Skin epidermis (tissue), 12 donors: ENCODE measurements around the gene DPP9.

Experiments
- H3K27ac ChIP-seq, 21 experiments: fragments of 200-600 bp; sonication (generic) in 11 of 21; one replicate each; pipeline ENCODE4 v1.5.0; 2020; ENCODE audit warnings: mild to moderate bottlenecking in 3 of 21, inconsistent platforms in 2 of 21, moderate library complexity in 2 of 21
- H3K4me3 ChIP-seq, 7 experiments: fragments of 200-600 bp; sonication (generic) in 2 of 7; one replicate each; pipeline ENCODE4 v1.5.0; 2020; ENCODE audit warnings: inconsistent platforms in 2 of 7, mild to moderate bottlenecking in 2 of 7, moderate library complexity in 1 of 7

The DPP9 gene

GRCh38 chr19:4713384-4713951 is 10.2 kb downstream of the DPP9 start:
- H3K4me3 ChIP-seq = no peak overlapping the region
- peak overlapping the region in 20 of 21 experiments; percentile 37 to 90 (median 75) for H3K27ac ChIP-seq

- peak overlapping the region in 20 of 21 experiments; percentile 10 to 90 (median 74) for H3K27ac ChIP-seq
- no peak overlapping the region for H3K4me3 ChIP-seq
Observed at GRCh38 chr19:4712771-4713170, 10.9 kb downstream of the DPP9 start.

DNA sequence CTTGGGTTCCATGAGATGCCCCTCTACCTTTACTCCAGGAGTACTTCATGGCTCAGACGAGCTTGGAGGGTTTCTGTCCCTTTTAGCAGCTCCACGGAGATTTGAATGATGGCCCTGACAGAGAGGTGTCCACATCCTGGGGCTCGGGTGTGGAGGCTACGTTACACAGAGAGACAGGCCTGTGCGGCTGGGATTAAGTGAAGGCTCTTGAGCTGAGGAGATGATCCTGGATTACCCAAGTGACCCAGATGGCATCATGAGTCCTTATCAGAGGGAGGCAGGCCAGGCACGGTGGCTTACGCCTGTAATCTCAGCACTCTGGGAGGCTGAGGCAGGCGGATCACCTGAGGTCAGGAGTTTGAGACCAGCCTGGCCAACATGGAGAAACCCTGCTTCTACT is 12.4 kb downstream of the DPP9 start:
- Histone ChIP-seq H3K27ac (peak overlapping the region in 4 of 21 experiments; percentile 8 to 26 (median 21)), H3K4me3 (no peak overlapping the region)

- peak overlapping the region in 12 of 21 experiments; percentile 2 to 60 (median 20) for H3K27ac ChIP-seq
- H3K4me3 ChIP-seq = no peak overlapping the region
Observed at GRCh38 chr19:4710281-4710600, 13.4 kb downstream of the DPP9 start.

- H3K27ac ChIP-seq = peak overlapping the region in 13 of 21 experiments; percentile 2 to 60 (median 29)
- H3K4me3 ChIP-seq = no peak overlapping the region
Observed at GRCh38 chr19:4709440-4710280, 14.0 kb downstream of the DPP9 start.

- Histone ChIP-seq H3K4me3 (no peak overlapping the region), H3K27ac (peak overlapping the region in 6 of 21 experiments; percentile 0 to 40 (median 26))
Observed at GRCh38 chr19:4707956-4708650, 15.5 kb downstream of the DPP9 start.

DNA sequence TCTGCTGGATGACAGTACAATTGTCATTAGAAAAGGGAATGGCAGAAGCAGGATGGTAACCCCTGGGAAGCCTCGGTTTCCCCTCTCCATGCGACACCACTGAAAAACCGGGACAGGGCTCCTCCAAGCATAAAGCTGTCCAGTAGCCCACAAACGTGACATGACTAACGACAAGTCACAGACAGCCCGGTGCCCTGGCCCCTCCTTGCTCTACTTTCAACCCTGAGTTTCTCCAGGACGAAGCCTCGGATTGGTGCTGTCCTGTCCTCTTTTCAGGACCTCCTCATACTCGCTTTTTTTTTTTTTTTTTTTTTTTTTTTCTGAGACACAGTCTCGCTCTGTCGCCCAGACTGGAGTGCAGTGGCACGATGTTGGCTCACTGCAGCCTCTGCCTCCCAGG is 16.3 kb downstream of the DPP9 start:
- Histone ChIP-seq H3K27ac (peak overlapping the region in 3 of 21 experiments; percentile 0 to 38 (median 28)), H3K4me3 (no peak overlapping the region)

GRCh38 chr19:4705413-4706131 is 18.1 kb downstream of the DPP9 start:
- Histone ChIP-seq H3K4me3 (no peak overlapping the region), H3K27ac (peak overlapping the region in 4 of 21 experiments; percentile 9 to 58 (median 36))

- peak overlapping the region in 1 of 21 experiments; percentile 15 for H3K27ac ChIP-seq
- H3K4me3 ChIP-seq = no peak overlapping the region
Observed at GRCh38 chr19:4704317-4704673, 19.3 kb downstream of the DPP9 start.

DNA sequence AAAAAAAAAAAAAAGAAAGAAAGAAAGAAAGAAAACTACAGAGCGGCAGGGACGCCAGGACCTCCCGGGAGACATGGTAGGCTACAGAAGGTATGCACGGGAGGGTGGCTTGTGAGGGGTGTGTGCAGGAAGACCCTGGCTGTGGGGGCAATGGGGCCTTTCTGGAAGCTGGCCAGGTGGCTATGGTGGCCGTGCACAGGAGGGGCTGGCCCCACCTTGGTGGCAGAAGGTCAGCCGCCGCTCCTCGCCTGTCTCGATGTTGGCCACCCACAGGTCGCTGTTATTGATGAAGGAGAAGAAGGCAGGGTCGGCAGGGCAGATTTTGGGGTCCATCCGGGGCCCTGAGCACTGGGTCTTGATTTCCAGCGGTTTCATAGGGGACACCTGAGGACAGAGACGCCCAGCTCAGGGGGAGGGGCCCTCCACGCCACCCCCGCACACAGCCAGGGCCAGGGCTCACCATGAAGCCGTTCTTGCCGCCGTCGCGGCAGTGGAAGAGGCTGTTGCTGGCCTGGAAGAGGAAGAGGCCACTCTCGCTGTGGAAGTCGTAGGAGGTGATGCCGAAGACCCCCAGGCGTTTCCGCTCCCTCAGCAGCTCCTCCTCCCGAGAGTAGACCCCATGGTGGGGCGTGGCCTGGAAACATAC is 19.8 kb downstream of the DPP9 start:
- Histone ChIP-seq H3K4me3 (no peak overlapping the region), H3K27ac (no peak overlapping the region)

DNA sequence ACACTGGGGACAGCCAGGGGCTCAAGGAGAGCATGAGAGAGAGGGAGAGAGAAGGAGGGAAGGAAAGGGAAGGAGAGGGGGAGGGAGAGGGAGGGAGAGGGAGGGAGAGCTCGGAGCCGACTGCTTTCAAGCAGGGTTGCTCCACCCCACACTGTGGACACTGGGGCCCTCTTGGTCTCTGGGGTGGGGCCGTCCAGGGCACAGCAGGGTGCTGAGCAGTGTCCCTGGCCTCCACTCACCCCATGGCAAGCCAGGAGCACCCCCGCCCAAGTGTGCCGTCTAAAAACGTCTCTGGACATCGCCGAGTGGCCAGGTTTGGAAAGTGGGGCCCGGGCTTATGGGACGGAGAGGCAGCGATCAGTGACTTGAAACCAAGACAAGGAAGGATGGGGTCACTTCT is 20.9 kb downstream of the DPP9 start:
- Histone ChIP-seq H3K27ac (no peak overlapping the region), H3K4me3 (no peak overlapping the region)

DNA sequence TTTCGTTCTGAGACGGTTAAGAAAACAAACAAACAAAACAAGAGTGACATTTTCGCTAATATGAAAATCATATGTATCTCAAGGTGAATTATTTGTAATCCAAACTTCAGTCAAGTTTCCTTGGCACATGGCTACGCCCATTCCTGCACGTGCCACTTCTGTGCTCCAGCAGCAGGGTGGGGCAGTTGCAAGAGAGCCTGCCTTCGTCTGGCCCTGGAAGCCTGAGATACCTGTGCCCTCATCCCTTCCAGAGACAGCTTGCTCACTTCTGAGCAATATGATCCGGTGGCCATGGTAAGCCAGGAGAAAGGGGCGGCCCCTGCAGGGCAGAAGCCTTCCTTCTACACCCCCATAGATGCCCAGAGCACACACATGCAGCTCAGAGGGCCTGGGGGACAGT is 22.1 kb downstream of the DPP9 start:
- H3K4me3 ChIP-seq = no peak overlapping the region

DNA sequence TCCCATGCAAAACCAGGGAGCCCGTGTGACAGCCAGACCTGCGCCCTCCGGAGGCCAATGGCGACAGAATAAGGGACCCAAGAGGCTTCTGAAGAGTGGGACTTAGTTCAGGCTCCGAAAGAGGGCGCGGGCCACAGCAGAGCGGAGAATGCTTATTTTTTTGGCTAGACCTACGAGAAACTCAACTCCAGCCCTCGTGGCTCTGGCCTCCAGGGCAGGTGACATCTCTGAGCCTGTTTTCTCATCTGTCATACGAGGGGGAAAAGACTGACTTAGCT is 23.0 kb downstream of the DPP9 start:
- Histone ChIP-seq H3K27ac (peak overlapping the region in 4 of 21 experiments; percentile 21 to 74 (median 52)), H3K4me3 (no peak overlapping the region)

More for the DNA sequence above, 22.1 kb downstream of the DPP9 start:
- peak overlapping the region in 2 of 21 experiments; percentile 2 to 74 for H3K27ac ChIP-seq

DNA sequence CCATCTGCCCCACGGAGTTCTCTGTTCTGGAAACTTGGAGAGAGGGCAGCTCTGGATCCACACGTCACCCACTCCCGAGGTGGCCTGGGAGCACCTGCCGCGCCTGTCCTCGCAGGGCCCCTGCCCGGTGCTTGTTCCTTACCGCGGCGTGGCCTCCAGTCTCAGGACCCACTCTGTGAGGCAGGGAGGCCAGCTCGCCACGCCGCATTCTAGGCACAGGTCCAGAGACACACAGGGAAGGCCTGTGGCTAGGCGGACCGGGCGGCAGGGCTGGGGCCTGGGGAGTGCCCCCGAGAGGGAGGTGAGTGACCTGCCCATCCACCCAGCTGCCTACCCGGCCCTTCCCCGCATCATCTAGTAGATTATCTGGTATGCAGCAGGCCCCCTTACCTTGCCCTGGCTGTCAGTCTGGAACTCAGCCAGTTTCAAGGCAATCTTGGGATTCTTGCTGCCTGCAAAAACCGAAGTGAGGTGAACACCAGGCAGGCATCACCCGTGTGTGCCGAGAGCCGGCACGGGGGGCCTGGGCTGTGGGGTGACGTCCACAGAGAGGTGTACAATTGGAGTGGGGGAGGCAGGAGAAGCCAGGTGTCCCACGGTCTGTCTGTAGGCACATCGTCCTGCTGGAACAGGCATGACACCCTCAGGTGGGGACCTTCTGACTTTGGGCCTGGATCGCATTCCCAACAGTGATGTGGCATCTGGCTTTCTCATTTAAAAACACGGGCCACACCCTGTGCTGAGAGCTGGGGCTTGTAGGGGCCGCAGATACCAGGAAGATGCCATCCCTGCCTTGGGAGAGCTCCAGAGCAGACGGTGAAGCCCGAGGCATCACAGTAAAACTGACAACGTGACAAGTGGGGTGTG is 23.6 kb downstream of the DPP9 start:
- H3K4me3 ChIP-seq = no peak overlapping the region

GRCh38 chr19:4697304-4697703 is 26.3 kb downstream of the DPP9 start:
- no peak overlapping the region for H3K4me3 ChIP-seq
- H3K27ac ChIP-seq = peak overlapping the region in 6 of 21 experiments; percentile 3 to 82 (median 40)

More for the DNA sequence above, 23.6 kb downstream of the DPP9 start:
- H3K27ac ChIP-seq = peak overlapping the region in 12 of 21 experiments; percentile 8 to 81 (median 67)

DNA sequence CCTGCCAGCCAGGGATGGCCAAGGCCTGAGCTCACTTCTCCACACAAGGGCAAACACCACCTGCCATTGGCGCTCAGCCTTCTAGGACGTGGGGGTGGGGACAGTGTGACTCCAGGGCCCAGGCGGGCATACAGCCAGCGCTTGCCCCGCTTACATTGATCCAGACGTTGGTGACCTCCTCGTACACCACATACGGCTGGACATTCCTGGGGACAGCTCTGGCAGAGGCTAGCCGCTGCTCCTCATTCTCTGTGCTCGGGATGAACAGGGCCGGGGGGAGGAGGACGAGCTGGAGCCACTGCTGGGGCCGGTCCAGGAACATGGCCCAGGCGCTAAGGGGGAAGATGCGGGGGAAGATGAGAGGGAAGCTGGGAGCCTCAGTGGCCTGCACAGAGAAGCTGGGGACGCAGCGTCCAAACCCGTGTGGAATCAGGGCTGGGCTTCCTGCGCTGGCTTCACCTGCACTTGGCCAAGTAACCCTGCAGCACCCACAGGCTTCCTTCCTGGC is 28.4 kb downstream of the DPP9 start:
- Histone ChIP-seq H3K27ac (peak overlapping the region in 16 of 21 experiments; percentile 39 to 86 (median 71)), H3K4me3 (no peak overlapping the region)

DNA sequence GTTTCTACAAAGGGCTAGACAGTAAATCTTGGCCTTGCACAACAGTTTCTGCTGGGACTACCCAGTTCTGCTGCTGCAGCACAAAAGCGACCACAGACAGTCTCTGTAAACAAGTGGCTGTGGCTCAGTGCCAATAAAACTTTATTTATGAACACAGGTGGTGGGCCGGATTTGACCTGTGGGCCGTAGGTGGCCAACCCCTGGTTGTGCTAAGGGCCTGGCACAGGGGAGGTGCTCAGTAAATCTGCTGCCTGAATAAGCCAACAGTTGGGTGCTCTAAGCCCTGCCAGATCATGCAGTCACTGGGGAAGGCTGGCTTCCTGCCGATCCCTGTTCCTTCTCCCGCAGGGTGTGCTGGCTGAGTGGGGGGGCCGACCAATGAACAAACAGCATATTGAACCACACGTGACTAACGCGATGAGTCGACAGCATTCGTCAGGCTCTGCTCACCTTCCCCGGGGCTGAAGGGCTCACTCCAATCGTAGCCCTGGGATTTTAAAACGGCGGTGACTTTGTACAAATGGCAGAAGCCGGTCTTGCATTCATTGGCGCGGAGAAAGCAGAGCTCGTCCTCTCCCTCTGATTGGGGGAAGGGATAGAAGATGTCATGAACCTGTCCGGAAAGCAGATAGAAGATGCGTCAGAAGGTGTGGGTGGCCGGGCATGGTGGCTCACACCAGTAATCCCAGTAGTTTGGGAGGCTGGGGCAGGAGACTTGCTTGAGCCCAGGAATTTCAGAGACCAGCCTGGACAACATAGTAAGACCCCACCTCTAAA is 29.2 kb downstream of the DPP9 start:
- peak overlapping the region in 19 of 21 experiments; percentile 51 to 86 (median 74) for H3K27ac ChIP-seq
- no peak overlapping the region for H3K4me3 ChIP-seq
